Kidney tubule cell (primary cell): Measurements from ENCODE around the gene CDH12.

ENCODE experiments used
- DNase-seq: peaks from one replicate; pipeline ENCODE4 v3.0.0-alpha.2; 2018; ENCODE audit warnings: low spot score

Gene CDH12

DNA sequence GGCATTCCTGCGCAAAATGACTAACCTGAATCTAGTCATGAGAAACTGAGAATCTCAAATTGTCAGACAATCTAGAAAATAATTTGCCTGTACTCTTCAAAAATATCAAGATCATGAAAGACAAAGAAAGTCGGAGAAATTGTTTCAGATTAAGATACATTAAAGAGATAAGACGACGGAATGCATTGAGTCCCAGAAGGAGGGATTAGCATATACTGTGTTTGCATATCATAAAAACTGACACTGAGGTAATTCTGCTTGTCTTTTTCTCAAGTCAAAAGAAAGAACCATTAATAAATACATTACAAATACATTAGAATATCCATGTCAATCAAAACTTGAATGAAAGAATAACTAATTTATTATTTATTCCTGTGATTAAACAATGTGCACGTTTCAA, 88.4 kb downstream of the CDH12 start:
- DNase-seq = no peak

DNA sequence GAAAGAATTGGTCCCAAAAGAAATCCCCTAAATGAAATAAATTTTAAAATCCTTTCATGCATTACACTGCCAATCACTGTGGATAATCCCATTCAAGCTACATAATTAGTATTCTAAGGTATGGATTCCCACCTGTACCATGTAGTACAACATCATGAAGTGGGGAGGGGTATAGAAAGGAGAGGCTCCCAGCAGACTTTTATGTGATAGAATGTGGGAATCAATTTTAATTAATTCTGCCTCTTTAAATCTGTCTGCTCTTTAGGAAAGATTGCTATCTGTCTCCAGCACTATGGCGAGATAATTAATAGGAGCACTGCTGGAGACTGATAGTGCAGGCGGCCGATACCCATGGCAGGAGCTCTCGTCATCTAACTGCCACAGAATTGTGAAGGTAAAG, 95.4 kb downstream of the CDH12 start:
- no peak for DNase-seq

DNA sequence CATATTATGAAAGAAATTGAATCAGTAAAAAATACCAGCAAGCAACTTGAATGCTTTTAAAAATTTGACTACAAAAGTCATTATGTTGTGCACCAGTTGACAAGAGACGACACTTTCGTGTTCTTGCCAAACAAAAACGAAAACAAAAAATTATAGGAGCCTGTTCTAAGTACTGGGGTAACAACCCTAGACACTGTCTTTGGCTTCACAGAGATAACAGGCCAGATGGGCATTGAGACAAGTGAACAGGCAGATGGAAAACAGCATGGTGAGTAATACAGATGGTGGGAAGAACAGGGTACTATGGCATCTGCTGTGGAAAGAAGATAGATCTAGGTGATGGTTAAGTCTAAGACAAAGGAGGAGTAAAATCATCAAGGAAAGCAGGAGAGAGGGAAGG, 99.0 kb downstream of the CDH12 start:
- no peak for DNase-seq

DNA sequence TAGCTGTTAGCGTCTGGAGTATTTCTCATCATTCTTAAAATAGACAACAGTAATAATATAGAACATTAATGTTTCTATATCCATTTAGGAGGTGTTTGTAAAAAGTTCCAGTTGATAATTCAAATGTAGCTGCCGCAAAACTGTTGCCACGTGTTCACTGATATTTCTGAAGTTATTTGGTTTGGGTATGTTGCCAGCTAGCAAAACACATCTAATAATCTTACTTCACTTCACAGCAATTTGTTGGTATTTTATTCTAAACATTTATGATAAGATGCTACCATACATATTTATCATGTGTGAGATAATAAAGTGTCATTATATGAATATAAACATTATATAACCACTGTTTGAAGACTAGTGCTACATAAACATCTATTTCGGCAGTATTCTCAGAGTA, 101.6 kb downstream of the CDH12 start:
- no peak for DNase-seq

DNA sequence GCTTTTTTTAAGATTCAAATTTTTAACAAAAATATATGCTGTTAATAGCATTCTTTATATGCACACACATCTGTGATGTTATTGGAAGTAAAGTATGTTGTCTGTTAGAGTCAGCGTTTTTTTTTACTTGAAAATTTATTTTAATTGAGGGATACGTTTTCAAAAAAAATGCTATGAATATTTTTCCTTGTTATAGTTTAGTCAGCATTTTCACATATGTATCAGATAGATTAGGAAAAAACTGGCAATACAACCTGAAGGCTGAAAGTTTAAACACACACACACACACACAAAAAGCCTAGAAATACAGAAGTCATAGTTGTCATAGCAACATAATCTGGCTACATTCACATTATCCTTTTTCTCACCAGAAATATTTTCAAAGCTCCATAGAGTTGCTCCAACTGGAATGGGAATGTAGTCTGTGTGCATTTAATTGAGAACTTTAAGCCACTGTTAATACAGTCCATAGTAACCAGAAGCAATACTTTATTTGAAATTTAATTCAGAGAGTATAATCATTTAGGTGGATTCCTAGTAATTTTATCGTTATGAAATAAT, 116.6 kb downstream of the CDH12 start:
- no peak for DNase-seq

DNA sequence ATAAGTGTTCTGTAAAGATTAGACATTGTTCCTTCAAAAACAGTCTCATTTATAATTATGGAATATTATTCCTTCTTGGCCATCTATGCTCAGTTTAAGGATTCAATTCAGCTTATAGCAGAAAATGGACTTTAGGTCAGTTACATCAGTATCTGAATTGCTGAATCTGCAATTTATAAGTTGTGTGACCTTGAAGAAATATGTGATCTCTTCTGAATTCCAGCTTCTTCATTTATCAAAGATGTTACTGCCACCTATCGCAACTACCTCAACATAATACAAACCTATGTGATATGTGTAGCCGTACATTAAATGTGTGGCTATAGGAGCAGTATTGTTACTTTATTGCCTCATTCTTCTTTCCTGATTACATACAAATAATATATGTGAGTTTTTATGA, 118.2 kb downstream of the CDH12 start:
- DNase-seq = no peak

DNA sequence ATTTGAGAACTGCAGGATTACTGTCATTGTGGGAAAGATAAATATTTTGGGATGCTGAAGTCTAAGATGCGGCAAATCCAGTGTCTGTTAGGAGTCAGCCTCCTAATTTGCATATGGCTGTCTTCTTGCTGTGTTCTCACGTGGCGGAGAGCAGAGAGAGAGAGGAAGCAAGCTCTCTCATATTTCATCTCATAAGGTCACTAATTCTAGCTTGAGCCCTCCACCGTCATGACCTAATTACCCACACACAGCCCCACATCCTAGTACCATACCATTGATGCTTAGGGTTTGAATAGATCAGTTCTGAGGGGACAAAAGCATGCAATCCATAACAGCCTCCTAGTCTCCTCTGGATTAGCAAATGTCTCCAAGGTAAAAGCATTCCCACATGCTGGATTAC, 124.5 kb downstream of the CDH12 start:
- DNase-seq = no peak

DNA sequence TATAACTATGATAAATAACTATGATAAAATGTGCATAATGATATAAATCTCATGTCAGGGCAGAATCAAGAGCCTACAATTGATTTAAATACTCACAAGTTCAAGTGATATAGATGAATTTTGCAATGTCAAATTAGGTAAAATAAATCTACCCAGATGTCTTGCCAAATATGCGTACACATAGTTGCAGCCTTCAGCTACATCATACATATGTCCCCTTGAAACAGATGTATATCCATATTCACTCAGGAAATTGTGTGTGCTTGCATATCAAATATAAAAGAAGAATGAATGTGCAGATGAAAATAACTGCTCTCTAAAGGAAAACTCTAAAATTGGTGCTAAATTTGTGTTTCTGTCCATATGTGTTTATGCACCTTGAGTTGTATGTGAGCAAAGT, 130.7 kb downstream of the CDH12 start:
- no peak for DNase-seq

DNA sequence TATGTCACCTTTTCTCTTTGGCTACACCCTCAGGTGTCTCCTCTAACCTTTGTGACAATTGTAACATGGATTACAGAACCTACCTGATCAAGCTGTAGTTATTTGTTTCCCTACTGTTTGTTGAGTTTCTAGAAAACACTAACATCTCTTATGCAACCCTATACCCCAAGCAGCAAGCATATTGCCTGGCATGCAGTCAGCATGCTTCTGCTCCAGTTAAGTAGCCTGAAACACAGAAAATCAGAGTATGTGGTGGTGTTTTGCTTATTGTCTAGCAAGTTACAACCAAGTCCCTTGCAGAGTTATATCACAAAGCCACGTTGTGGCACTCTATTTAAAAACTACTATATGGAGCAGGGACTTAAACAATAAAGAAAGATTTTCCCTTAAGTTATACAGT, 131.1 kb downstream of the CDH12 start:
- DNase-seq = no peak

DNA sequence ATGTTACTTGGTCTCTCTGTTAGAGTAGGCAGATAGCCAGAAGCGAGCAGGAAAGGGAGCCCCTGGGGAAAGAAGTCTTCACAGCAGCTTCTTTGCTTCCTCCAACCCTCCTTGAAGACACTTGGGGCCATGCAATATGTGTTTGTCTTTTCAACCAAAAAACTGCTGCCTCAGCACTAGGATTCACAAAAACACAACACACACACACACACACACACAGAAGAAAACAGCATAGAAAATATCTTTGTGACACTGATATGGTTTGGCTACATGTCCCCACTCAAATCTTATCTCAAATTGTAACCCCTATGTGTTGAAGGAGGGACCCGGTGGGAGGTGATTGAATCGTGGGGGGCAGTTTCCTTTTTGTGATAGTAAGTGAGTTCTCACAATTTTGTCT, 133.3 kb downstream of the CDH12 start:
- no peak for DNase-seq

DNA sequence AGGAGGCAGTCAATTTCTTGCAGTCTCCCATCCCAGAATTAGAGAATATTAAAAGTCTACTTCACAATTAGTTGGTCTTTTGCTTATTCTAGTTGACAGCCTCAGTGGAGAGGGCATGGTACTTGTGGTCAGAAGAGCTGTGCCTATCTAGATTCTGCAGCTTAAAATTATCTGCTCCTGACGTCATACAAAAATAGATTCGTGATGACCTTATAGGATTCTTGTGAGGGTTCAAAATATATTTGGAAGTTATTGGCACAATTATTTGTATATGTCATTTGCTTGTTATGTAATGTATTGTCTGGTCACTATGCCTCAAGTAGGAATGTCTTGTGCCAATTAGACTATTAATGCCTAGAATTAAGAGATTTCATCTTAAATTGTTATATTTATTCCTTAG, 142.5 kb downstream of the CDH12 start:
- no peak for DNase-seq

DNA sequence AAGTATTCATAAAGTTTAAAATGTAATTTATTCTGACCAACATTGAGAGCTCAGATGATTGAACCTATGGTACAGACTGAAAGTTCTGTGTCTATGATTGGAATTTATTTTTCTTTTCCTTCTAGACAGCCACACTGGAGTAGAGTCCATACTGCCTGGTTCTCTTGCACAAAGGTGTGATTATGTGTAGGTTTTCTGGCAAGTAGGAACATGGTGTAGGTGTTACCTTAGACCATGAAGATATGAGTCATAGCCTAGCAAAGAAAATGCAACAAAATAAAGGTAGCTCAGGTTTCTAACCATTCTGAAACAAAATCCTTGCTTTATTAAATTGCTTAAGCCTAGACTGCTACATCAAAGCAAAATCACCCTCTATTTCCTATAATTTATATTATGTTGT, 143.4 kb downstream of the CDH12 start:
- no peak for DNase-seq

DNA sequence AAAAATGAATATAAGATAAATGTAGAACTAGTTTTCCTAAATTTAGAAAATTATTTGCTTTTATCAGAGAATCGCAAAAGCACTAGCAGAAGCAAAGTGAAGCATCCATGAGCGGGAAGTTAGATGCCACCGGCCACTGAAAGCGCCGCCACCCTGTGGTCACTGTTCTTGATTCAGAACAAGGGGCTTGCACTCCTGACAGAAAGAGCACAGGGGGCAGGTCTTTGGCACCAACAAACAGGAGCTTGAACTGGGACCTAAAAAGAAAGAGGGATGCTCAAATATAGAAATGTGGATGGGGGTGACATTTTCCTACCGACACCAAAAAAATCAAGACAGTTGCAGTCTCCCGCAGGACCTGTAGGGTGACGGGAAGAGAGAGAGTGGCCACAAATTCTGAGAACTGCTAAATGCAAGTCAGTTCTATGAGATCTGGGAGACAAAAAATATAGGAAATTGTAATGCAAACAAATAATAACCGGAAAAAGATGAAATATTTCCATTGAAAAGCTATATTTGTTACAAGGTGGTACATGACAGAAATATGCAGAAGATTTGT, 144.3 kb downstream of the CDH12 start:
- no peak for DNase-seq

DNA sequence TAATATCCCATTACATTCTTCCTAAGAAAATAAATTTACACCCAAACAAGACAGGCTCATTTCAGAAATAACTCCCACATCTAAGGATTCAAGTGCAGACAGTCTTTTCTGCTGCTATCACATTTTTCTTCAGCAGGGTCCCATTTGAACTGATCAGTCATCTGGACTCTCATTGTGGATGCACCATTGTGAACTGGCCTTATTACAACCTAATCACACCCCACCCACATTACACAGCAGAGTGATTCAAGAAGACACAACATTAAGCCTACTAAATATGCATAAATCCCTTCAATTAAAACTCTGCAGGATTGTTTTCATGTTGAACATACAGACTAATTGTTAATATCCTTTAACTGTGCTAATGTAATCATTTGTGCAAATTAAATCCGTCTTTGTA, 146.2 kb downstream of the CDH12 start:
- DNase-seq = no peak

DNA sequence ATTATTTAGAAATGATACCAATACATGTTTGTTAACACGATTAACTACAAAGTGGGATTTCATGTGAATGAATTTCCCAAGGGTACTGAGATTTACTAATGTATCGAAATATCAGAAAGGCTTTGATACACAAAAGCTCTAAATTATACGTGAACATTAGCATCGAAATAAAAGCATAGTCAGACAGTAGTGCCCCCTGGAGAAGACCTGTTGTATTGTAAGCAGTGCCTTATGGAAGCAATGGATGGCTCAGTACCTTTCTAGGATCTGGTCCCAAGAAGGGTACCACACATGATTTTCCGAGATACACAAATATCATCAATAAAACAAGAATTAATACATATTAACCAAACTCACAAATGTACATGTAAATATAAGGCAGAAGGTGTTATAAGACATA, 153.8 kb downstream of the CDH12 start:
- no peak for DNase-seq

DNA sequence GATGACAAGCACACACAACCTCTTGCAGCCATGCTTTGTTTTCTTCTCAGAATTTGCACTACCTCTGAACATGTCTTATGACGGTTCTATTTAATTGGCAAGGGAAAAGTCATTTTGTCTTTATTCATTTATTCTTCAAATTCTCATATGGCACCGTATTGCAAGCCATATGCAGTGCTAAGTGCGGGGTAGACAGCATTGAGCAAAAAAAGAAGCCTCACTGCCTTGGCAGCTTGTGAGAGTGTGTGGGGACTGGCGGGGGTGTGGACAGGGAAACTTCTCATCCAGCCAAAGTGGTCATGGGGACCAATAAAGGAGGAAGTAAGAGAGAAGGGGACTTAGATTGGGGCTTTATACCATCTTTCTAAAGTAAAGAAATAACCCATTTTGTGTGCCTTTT, 160.0 kb downstream of the CDH12 start:
- DNase-seq = no peak

DNA sequence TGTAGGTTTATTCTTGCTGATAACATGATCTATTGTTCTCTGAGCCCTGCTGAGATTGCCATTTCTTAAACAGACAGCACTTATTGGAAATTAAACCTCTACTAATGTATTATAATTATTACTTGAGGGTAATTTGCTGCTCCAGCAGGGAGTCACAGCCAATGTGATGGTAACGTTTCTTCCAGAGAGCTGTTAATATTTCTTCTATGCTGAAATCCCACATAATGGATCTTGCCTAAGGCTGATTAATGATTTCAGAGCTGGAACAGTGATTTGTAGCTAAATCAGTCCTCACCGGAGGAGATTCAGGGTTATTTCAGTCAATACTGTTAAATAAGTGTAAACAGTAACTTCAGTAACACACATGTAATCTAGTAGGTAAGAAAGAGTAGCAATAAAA, 170.1 kb downstream of the CDH12 start:
- DNase-seq = no peak

DNA sequence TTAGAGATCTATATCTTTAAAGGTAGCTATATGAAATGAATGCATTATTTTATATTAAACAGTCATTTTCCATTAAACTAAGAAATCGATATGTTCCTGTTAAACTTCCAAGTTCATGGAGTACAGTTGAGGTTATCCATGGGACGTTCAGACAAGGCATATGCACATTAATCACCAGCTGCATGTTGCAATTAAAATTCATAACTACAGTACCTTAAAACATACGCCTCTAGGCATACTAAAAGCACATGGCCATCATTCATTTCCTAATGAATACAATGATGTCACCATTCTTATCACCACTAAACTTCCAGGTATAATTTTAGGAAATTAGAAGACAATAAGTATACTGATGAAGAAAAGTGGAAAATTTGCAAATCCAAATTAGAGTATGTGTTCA, 174.3 kb downstream of the CDH12 start:
- DNase-seq = no peak

DNA sequence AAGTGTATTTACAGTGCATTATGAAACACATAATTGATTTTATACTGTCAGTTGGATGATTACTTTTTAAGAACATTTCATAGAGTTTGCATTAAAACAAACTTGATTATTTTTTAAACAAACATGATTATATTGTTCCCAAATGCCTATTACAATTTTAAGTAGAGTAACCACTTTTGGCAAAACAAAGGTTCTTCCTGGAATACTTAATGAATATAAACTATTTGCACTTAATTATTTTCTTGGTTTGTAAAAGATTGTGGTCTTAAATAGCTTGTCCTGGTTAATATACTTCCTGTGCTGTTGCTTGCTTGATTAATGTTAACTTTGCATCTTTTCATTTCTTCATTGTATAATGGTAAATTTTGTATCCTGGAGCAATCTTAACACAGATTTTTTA, 180.0 kb downstream of the CDH12 start:
- no peak for DNase-seq

DNA sequence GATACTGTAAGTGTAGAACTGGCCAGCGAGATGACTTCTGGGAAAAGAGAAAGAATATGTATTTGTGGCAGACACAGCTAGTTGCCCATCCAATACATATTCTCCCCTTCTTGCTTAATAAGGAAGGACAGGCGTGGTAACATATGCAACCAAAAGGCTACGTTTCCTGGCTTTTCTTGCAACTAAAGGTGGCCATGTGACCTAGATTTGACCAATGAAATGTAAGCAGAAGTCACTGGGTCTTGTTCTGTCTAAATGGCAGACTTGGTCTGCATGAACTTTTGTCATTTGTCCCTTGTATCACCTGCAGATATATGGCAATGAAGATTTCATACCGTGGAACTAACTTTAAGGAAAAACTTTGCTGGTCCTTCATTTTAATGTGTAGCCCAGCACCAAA, 183.8 kb downstream of the CDH12 start:
- no peak for DNase-seq

DNA sequence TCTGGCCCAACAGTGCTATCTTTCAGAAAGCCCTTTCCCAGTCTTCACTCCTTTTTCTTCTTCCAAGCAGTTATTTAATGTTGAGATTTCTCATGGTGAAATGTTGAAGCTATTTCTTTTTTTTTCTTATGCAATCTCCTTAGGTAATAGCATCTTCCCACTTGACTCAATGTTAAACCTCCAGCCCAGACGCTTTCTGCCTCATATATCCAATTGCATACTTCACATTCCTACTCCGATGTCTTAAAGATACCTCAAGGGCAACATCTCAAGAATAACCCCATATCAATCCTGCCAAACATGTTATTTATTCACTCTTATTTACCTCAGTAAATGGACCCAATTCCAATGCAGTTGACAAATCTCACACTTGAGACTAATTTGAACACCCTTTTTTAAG, 187.3 kb downstream of the CDH12 start:
- DNase-seq = no peak

DNA sequence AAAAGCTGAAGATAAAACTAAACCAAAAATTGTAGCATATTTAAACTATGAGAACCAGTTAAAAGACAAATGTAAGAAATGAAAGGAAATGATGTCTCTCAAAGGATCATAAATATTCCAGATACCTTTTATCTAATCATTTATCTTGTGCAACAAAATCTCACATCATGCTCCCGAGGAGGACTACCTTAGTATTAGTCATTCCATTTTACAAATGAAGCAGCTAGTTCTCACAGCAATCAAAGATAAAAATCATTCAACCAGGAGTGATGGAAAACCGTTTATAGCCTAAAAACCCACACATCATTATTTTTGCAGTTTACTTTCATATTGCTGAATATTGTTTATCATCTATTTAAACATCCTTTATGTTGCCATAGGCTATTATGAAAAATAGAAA, 190.0 kb downstream of the CDH12 start:
- DNase-seq = no peak

DNA sequence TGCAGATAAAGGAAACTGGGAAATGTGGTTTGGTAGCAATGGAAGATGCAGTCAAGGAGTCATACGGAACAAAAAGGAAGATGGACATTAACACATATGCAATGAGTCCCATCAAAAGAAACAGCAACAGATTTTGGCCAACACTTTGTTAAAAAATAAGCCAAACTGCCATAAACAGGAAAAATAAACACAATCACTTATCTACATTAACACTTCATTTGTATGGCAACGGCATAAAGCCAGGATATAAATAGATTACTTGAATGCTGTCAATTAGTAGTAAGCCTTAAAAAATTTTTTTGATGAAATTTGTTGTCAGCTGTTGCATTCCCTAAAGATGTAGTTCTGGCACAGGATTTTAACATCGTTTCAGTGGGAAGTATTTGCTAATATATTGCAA, 190.8 kb downstream of the CDH12 start:
- no peak for DNase-seq

DNA sequence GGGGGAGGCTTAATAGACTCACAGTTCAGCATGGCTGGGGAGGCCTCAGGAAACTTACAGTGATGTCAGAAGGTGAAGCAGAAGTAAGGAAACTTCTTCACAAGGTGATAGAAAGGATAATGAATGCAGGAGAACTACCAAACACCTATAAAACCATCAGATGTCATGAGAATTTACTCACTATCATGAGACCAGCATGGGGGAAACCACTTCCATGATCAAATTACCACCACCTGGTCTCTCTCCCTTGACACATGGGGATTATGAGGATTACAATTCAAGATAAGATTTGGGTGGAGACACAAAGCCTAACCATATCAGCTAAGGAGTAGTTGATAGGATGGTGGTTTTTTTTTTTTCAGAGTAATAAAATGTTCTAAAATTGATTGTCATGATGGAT, 201.8 kb downstream of the CDH12 start:
- no peak for DNase-seq

DNA sequence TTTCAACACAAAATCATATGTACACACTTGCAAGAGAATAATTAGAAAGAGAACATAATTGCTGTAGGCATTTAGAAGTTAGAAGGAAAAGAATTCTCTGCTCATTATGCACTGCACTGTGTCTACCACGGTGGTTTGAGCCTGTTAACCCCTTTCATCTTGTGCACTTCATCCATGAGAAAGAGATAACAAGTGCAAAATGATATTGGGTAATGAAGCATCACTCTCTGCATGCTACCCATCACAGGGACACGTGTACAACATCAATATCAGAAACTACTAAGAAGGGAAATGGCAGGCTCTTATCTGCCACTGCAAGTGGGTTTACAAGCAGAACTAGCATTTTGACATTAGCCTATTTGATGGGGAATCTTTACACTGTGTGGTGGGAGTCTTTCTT, 202.6 kb downstream of the CDH12 start:
- no peak for DNase-seq
